Measurements from ENCODE around the gene SYS1. TPM values are rescaled to one million over a fixed set of nuclear protein-coding genes. Genes with fewer than 3 reads are reported as not detected.

The SYS1 gene
- total RNA-seq, 1 experiment from 2014 or later: 20.5 TPM

DNA sequence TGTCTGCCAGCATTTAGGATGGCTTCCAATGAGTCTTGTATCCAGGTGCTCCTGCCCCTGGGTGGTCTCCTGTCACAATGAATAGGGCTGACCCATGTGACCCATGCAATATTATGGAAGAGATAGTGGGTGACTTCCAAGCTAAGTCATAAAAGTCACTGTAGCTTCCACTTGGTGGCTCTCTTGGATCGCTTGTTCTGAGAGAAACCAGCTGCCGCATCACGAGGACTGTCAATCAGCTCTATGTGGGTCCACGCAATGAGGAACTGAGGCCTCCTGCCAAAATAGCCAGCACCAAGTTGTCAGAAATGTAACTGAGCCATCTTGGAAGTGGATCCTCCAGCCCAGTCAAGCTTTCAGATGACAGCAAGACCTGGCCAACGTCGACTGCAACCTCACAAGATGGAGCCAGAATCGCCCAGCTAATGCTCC, 40.0 kb upstream of the SYS1 start:
- H3K4me2 ChIP-seq (ENCODE audit: low read length): no peak overlapping the region
- peaks cover 2 to 11% of the 10 kb centered on the region in 2 experiments; a peak in 2 of 4 replicates for H3K36me3 ChIP-seq (ENCODE audit: control insufficient read depth in 1 of 2, insufficient read depth in 2 of 2, low read length in 2 of 2)
- H3K27me3 ChIP-seq (ENCODE audit: insufficient read depth, low read length): no peaks in the 10 kb centered on the region
- H3K9me2 ChIP-seq (ENCODE audit: insufficient read depth): no peaks in the 10 kb centered on the region
- H3K9me3 ChIP-seq (ENCODE audit: control insufficient read depth in 1 of 2, insufficient read depth in 1 of 2, low read depth in 1 of 2, low read length in 2 of 2): no peaks in the 10 kb centered on the region
- no TSS peak for BruUV-seq (replicated peaks)
- ChIA-PET POLR2A (interaction anchor here (0.9 to 1.7 kb wide), 7 partner anchors 14 to 114 kb away, joined by 4 to 10 read pairs (median 5); partner anchors contain the start of genes SDC4 and SYS1), CTCF (interaction anchor here (0.9 to 6.9 kb wide), 13 partner anchors 11 to 448 kb away, joined by 3 to 100 read pairs (median 4); partner anchors contain the start of gene SYS1), RAD21 (ENCODE audit: low non-redundant PET in 1 of 2, low total read pairs in 2 of 2, uncharacterized antibody in 2 of 2, unreplicated experiment in 2 of 2) (interaction anchor here (0.6 to 1.4 kb wide), 8 partner anchors 12 to 448 kb away, joined by 3 to 14 read pairs (median 4); partner anchors contain the start of gene SYS1 (in 1 of the 2))
- no peaks in the 10 kb centered on the region for H3K4me1 ChIP-seq (ENCODE audit: control insufficient read depth in 1 of 2, insufficient read depth in 2 of 2, low read length in 2 of 2)
- TF ChIP-seq, protein P1, sequence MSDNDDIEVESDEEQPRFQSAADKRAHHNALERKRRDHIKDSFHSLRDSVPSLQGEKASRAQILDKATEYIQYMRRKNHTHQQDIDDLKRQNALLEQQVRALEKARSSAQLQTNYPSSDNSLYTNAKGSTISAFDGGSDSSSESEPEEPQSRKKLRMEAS (IDR thresholded peaks at IDR 0.05): no peak
- TF ChIP-seq JUND (IDR thresholded peaks at IDR 0.05) (no peak), RAD21 (IDR thresholded peaks at IDR 0.05; ENCODE audit: low read depth) (peak; percentile 91), CEBPB (IDR thresholded peaks at IDR 0.05; ENCODE audit: low read depth) (no peak), TCF7L2 (IDR thresholded peaks at IDR 0.05; ENCODE audit: borderline replicate concordance, extremely low read depth, insufficient read depth, insufficient read length) (no peak), EZH2 (IDR thresholded peaks at IDR 0.05) (no peak)
- TF ChIP-seq, protein P2, sequence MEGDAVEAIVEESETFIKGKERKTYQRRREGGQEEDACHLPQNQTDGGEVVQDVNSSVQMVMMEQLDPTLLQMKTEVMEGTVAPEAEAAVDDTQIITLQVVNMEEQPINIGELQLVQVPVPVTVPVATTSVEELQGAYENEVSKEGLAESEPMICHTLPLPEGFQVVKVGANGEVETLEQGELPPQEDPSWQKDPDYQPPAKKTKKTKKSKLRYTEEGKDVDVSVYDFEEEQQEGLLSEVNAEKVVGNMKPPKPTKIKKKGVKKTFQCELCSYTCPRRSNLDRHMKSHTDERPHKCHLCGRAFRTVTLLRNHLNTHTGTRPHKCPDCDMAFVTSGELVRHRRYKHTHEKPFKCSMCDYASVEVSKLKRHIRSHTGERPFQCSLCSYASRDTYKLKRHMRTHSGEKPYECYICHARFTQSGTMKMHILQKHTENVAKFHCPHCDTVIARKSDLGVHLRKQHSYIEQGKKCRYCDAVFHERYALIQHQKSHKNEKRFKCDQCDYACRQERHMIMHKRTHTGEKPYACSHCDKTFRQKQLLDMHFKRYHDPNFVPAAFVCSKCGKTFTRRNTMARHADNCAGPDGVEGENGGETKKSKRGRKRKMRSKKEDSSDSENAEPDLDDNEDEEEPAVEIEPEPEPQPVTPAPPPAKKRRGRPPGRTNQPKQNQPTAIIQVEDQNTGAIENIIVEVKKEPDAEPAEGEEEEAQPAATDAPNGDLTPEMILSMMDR (IDR thresholded peaks at IDR 0.05 in 2 of 3, conservative IDR thresholded peaks at IDR 0.05 in 1 of 3; ENCODE audit: borderline replicate concordance in 1 of 3, insufficient read depth in 1 of 3, low read depth in 2 of 3, low read length in 2 of 3): peak; percentile 13 to 79 (median 28); a peak in 3 of 6 replicates
- H3K9ac ChIP-seq (ENCODE audit: low read length): no peak overlapping the region
- intact Hi-C loops (cut with micrococcal nuclease): loop anchor here (1.0 kb wide), 1 partner anchor 448 kb away; no protein-coding TSS in a partner anchor
- H3K27ac ChIP-seq (ENCODE audit: low read depth, low read length): no peak overlapping the region
- ATAC-seq (peak; percentile 68), DNase-seq (ENCODE audit: low read depth, low spot score) (peak; percentile 31)
- 0 out of 2 replicates have a peak, but pooled peaks cover 2% of the 10 kb centered on the region for H3K79me2 ChIP-seq (ENCODE audit: insufficient read depth, low read length)
- no peak overlapping the region for H2AFZ ChIP-seq (ENCODE audit: low read depth, low read length, poor library complexity, severe bottlenecking)
- no peak overlapping the region for H3K4me3 ChIP-seq (replicated peaks in 1 of 2; ENCODE audit: low read depth in 1 of 2, low read length in 2 of 2)
- no peaks in the 10 kb centered on the region for H4K20me1 ChIP-seq (ENCODE audit: insufficient read depth)
